Gastrocnemius medialis (tissue), 4 donors: ENCODE measurements around the gene PTPN3.

Source experiments
- POLR2A ChIP-seq, 2 donors: fragments of 450-650 bp; IDR thresholded peaks; one replicate each; pipeline ENCODE4 v1.6.1; 2017; ENCODE audit warnings: antibody characterized with exemption in 2 of 2, mild to moderate bottlenecking in 2 of 2, moderate library complexity in 2 of 2
- TF ChIP-seq, protein P1 (sequence below), 5 experiments: fragments of 450-650 bp in 3 of 5; fragments of 200-600 bp in 2 of 5; sonication (generic) in 2 of 5; IDR thresholded peaks in 4 of 5; conservative IDR thresholded peaks in 1 of 5; 1 replicate in 4 of 5; 2 replicates in 1 of 5; pipeline ENCODE4 v1.5.1; 2016 to 2019; ENCODE audit warnings: antibody characterized with exemption in 5 of 5, mild to moderate bottlenecking in 3 of 5, moderate library complexity in 3 of 5

DNA sequence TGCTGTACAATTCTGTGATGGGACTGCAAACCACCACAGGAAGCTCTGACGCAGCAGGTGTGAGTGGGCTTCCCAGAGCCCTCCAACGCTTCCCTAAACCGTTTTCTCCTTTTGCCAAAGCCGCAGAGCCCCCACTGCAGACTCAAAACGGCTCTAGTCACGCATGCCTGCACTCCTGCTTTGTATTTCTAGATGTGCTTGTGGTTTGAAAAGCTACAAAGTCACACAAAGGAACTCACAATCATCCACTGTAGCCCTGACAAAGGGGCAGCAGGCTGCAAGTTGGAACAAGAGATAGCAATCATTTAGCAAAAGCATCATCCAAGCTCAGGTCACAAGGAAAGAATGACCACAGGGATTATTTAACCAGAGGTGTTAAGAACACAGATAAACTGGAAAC is 79.3 kb downstream of the PTPN3 start:
- TF ChIP-seq, protein P1, sequence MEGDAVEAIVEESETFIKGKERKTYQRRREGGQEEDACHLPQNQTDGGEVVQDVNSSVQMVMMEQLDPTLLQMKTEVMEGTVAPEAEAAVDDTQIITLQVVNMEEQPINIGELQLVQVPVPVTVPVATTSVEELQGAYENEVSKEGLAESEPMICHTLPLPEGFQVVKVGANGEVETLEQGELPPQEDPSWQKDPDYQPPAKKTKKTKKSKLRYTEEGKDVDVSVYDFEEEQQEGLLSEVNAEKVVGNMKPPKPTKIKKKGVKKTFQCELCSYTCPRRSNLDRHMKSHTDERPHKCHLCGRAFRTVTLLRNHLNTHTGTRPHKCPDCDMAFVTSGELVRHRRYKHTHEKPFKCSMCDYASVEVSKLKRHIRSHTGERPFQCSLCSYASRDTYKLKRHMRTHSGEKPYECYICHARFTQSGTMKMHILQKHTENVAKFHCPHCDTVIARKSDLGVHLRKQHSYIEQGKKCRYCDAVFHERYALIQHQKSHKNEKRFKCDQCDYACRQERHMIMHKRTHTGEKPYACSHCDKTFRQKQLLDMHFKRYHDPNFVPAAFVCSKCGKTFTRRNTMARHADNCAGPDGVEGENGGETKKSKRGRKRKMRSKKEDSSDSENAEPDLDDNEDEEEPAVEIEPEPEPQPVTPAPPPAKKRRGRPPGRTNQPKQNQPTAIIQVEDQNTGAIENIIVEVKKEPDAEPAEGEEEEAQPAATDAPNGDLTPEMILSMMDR (IDR thresholded peaks at IDR 0.05 in 4 of 5, conservative IDR thresholded peaks at IDR 0.05 in 1 of 5), result no peak
- TF ChIP-seq POLR2A (IDR thresholded peaks at IDR 0.05), result no peak
